IPS-11a (cell line): ENCODE data around the gene PBX1.
"Not testable (repeated sequence)": the region's sequence is repeated elsewhere in the genome, so short reads cannot be mapped to it uniquely, and the experiment has no call there.

ENCODE experiments used
- H3K4me3 ChIP-seq: one replicate; pipeline ENCODE4 v1.5.1; 2013; ENCODE audit warnings: low read depth, low read length, control low read depth

The PBX1 gene

DNA sequence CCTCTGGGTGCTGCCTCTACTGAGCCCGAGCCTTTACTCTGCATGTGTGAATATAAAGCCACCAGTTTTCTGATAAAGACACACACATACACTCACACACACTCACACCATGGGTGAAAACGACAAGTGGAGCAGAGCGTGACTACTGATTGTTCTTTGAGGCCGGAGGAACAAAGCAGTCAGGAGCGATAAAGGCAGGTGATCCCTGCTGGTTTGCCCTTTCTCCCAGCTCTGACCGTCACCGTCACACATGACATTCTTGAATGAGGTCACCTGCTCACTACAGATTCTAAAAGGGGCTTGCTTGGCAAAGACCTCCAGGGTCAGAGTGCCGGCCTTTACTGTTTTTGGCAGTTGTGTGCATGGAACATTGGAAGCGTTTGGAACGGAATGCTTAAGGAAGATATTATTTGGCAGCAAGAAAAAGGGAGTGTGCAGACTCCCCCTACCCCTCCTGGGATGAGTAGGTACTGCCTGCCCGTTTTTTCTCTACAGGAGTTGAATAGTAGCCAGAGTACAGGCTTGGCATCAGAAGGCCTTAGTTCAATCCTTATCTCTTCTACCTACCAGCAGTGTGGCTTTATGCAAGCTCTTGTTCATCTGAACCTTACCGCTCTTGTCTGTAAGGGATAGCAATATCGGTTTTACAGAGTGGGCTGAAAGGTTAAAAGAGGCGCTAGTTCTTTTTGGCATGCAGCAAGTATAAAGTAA is 79.7 kb downstream of the PBX1 start:
- H3K4me3 ChIP-seq = no peak overlapping the region

DNA sequence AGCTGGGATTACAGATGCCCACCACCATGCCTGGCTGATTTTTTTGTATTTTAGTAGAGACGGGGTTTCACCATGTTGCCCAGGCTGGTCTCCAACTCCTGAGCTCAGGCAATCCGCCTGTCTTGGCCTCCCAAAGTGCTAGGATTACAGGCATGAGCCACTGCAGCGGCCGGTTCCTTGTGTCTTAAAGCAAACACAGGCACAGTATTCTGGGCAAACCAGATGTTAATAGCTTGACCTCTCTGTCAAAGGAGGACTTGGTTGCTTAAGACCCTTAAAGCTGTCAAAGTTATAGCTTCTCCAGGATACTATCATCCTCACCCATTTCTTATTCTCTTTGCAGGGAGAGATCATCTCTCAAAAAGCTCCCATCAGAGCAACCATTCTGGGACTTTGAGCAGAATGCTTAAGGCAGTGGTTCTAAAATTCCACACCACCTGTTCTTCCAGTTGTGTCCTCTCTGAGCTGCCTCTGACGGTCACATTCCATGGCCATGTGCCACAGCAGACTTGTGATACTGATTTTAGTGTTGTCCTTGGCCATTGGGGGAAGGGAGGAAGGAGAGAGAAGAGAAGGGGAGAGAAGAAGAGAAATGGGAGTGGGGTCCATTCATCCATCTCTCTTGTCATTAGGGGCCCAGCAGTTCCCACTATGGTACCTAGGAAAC is 81.8 kb downstream of the PBX1 start:
- H3K4me3 ChIP-seq = no peak overlapping the region

DNA sequence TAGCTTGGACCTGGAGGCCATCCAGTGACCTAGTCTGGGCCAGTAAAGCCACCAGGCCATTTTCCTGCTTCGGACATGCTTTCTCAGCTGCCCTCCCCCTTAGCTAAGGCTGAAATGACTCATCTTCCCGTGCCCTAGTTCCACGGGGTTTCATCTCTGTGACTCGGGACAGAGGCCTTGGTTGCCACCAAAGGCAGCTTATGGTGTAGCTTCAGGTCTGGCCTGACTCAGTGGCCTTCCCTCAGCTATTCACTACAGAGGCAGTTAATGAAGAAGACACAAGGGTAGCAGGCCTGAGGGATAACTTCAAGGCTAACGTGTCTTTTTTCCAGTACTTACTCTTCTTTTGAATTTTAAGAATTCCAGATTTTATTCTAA is 82.4 kb downstream of the PBX1 start:
- H3K4me3 ChIP-seq = no peak overlapping the region

DNA sequence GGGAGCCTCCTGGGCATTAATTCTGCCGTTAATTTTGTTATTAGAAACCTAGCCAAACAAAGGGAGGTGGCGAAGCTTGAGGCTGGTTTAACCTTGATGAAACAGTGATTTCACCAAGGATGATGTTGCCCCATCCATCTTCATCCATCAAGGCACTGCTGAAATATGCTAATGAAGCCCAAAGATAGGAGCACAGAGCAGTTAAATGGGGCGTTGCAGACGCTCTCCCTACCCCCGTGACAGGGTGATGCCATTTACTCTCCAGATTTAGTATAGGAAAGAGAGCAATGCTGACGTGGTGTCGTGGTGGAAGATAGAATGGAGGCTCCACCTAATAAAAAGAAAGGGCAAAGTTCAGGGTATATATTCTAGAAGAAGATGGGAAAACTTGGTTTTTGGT is 84.0 kb downstream of the PBX1 start:
- no peak overlapping the region for H3K4me3 ChIP-seq

DNA sequence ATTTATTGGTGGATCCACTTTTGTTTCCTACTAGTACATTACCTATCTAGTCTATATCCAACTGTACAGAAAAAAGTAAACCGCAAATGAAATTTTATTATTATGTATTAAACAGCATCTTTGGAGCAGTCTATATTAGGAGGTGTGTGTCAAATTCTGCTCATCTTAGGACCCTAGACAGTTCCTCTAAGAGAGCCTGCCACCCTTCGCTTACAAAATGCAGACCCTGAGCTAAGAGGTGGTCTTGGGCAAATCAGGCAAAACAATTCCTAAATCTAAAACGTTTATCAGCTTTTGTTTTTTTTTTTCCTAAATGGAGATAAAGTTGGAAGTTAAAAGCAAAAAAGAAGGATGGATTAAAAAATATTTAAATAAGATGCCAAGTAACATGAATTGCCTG is 85.3 kb downstream of the PBX1 start:
- H3K4me3 ChIP-seq = no peak overlapping the region

DNA sequence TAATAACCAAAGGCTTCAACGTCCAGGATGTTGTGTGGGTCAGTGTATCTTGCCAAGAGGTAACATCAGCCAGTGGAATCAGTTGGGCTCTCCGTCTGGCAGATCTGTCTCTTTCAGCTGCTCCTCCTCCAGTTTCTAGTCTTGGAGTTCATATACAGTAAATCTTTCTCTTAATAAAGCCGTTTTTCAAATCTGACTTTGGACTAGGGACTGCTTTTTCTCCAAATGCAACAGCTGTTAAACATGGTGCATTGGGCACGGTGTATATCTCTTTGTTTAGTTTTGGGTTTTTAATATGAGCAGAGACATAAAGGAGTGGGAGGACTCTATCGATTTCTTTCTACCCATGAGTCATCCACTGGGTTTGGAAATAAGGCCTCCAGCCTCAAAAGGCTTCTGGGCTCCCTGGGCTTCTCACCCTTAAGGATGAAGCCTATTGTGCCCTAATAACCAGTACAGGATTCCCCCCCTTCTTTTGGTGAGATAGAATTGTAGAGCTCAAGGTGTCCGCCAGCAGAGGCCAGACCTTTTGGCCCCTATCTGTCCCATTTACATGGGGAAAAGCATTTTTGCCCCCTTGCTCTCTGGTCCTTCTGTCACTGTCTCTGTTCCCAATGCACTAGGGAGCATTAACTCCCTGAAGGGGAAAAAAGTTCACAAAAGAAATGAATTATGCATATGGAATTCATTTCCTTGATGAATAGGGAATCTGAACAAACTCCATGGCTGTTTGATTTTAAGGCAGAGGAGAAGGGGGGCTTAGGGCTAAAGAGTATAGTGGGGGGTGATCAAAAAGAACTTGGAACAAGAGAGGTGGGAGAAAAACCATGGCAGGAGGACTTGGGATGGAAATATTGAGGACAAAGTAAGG is 86.0 kb downstream of the PBX1 start:
- no peak overlapping the region for H3K4me3 ChIP-seq

DNA sequence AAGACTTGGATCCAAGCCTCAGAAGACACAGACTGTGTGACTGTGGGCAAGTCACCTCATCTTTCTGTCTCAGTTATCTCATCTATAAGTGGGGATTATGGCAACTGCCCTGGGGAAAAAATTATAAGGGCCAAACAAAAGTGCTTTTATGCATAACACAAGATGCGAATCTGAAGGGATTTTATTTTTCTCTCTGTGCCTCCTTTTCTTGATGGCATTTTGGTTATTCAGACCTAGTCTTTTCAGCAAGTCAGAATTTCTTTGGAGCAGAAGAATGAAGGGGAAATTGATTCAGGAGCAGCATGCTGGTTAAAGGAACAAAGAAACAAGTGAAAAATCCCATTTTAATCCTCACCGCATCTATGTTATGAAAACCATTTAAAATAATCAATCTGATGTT is 86.9 kb downstream of the PBX1 start:
- no peak overlapping the region for H3K4me3 ChIP-seq

DNA sequence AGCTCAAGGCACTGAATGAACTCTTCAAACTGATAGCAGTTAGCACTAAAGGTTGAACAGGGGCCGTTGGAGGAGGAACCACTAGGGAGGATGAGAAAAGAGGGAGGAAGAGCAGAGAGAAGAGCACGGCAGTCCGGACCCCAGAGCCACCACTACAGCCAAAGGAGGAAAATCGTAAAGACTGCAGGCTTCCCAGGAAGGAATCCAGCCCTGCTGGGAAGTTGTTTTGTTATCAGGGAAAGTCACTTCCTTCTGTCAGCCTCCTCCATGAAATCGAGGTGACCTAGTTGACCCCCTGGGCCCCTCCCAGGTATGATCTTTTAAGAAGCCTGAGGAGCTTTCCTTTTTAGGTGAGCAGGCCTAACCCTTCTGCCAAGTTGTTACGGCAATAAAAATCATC is 88.2 kb downstream of the PBX1 start:
- no peak overlapping the region for H3K4me3 ChIP-seq

DNA sequence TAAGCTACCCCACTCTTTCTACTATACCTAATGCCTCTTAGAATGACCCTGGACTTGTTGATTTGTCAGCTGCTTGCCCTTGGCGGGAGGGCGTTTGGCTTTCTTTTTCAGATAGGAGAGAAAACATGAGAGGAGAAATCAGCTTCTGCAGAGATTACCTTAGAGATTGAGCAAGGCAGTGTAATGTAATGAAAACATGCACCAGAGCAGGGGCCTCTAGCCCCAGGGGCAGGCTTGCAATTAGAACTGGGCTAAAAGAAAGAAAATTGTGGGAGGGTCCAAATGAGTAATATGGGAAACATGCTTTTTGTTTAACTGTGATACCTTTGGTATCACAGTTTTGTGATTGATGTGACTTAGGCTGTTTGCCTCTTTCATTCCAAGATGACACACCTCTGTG is 89.7 kb downstream of the PBX1 start:
- no peak overlapping the region for H3K4me3 ChIP-seq

DNA sequence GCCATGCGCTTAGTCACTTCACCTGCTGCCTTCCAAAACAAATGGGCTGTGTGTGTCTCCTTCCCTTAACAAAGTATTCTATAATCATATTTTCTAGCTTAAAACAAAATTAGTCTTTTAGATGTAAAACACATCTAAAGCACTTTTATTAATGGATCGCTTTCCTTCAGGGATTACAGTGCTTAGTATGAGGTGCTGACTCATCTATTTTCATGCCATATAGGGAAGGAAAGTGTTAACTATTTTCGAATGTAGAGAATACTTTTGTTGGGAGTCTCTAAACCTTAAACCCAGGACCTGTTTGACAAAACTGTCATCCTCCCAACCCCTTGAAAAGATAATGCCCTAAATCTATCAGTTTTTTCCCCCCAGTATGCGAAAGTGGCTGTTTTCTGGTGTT is 90.2 kb downstream of the PBX1 start:
- H3K4me3 ChIP-seq = no peak overlapping the region

DNA sequence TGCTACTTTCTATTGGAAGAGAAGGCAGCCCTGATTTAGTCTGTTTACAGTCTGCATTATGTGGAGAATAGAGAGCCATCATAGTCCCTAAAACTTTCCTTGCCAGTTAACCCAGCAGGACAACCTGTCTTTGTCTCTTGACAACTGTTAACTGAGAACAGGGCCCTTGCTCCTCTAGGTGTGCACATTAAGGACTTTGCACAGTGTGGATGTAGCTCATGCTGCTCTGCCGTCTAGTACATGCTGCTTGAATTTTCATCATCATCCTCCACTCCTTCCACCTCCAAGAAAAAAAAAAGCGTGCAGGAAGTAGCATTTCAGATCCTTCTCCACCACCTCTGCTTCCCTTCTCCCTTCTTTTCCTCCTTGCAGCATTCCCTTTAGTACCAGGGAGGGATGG is 91.5 kb downstream of the PBX1 start:
- H3K4me3 ChIP-seq = no peak overlapping the region

DNA sequence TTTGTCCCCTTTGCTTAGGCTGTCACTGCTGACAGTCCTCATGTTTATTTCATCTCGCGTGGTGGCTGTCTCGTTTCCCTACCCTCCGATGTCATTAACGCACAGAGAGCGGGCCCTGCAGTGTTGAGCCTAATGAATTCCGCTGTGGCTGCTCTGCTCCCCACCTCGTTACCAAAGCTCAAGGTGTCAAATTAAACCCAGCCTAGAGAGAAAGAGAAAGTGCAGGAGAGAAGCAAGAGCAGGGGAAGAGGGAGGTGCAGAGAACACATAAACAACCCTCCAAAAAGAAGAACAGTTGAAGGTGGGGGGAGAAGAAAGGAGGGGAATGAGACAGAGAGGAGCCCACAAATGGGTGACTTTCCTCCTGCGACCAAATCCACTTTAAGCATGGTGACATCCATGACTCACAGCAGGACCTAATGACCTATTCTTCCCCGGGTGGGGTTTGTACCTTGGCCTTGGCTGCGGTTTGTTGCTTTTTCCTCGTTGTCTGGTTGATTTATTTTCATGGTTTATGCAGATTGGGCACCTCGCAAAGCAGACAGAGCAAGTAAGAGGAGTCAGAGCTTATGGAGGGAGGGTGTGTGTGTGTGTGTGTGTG is 92.5 kb downstream of the PBX1 start:
- no peak overlapping the region for H3K4me3 ChIP-seq

DNA sequence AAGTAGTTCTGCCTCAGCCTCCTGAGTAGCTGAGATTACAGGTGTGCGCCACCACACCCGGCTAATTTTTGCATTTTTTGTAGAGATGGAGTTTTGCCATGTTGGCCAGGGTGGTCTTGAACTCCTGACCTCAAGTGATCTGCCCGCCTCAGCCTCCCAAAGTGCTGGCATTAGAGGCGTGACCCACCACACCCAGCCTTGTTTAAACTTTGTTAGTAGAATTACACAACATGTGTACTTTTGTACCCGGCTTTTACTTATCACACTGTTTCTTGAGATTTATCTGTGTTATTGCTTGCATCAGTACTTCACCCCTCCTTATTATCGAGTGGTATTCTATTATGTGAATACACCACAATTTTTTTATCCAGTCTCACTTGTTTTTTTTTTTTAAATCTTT is 94.0 kb downstream of the PBX1 start:
- not testable (repeated sequence) for H3K4me3 ChIP-seq

DNA sequence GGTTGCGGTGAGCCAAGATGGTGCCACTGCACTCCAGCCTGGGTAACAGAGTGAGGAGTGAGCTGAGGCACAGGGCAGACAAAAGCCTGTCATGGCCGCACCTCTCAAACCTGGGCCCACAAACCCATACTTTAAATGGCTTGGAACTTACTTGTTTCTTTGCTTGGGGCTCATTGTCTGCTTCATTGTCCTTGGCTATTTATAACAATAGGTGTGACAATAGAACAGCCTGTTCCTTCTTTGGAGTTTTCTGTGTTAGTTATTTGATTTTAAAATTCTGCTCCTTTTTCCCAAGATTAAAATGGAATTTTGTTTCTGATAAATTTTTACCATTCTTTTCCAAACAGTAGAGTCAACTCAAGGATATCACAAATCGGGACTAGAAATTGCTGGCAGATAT is 94.7 kb downstream of the PBX1 start:
- H3K4me3 ChIP-seq = no peak overlapping the region

DNA sequence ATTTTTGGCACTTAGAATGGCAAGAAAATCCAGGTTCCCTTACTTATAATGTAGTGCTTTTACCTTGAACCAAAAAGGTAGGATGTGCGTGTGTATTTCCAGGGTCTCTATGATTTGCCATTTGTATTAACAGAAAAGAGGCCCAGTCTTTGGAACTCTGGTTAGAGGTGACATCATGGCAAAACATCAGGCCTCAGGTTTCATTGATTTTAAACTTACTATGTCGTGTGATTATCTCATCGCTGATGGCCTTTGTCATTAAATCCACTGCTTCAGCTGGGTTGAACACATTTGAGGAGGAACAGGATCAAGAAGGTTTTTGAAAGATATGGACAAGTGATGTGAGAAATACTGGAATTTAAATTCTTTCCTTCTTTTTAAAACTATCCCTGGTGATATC is 95.2 kb downstream of the PBX1 start:
- no peak overlapping the region for H3K4me3 ChIP-seq

DNA sequence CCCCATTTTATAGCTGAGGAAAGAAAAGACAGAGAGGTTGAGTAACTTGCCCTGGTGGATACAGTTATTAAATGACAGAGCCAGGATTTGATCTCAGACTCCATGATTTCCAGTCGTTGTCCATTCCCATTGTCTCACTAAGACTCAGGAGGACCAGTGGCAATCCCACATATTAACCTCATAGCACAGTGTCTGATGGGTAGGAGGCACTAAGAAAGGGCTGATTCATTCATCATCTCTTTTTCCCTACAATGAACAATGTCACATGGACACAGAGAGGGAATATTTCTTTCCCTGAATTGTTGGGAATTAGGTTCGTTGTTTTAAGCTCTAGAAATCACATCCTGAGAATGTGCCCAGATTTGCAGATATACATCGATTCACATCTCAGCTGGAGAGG is 99.9 kb downstream of the PBX1 start:
- H3K4me3 ChIP-seq = no peak overlapping the region

DNA sequence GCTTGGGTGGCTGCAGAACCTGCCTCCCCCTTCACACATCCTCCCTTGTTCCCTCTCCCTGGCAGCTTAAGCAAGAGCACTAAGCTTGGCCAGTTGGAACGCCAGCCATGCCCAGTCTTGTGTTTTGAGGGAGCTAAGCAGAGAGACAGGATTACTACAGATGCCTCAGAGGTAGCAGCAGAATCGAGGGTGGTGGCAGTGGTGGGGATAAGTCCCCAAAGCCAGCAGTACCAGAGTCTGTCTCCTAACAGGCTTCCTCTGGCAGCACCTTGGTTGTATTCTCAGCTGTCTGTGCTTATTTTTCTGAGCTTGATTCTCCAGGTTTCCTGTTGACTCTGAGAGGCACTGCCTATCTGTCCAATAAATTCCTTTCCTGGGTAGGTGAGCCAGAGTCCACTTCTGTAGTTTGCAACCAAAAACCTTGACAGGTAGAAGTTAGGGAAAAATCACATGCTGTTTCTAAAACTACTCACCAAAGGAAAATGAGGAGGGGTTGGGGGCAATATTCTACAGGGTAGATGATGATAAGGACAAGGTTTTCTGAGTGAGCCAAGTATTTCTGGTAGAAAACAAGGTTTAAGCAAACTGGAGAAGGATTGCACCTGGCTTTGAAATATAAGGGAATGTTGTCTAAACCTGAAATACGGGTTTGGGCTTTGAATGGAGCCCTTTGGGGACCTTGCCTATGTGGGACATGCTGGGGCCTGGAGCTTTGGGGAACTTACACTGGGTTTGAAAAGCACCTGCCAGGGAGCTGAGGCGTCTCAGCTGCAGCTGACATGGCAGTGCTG is 100.8 kb downstream of the PBX1 start:
- no peak overlapping the region for H3K4me3 ChIP-seq

DNA sequence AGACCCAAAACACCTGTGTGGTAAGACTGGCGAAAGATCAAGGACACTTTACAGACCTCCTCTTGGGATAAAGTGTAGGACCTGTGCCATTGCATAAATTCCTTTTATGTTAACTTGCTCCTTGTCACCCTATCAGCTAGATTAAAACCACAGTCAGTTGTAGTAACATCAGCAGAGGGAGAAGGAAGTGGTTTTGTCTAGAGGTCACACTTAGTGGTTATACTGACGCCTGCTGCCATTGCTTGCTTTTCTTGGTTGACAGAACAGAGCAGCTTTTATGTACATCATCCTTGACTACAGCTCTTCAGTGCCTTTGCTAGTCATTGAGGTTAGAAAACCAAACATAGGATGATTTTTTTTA is 101.4 kb downstream of the PBX1 start:
- H3K4me3 ChIP-seq = no peak overlapping the region

DNA sequence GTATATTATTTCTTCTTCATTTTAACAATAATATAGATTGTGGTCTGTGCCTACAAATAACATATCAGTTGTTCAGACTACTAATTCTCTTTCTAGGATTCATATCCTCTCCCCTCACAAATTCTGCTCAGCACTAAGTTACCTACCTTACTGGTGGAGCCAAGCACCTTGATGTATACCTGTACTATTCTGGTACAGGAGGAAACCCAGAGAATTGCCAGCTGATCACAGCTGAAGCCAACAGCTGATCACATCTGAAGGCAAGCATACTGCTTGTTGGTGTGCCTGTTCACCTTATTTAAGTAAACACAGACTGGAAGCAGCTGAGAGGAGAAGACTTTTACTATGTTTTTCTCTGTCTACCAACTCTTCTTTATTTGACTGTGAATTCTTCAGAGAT is 101.8 kb downstream of the PBX1 start:
- no peak overlapping the region for H3K4me3 ChIP-seq

DNA sequence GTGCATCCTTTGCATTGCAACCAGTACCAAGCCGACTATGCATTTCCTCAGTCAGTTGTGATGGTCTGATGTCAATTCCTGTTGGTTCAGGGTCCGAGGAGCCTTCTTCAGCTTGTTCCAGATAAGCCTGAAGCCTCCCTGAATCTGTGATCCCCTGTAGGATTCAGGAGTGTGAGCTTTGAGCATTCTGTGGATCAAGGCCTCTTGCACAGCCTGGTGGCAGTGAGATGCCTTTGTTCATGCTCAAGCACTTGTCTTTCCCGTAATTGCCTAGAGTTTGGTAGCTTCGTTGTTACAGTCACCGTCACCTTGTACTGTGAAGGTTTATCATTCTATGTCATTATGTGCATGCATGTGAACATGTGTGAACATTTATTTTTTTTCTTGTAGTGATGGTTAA is 103.5 kb downstream of the PBX1 start:
- no peak overlapping the region for H3K4me3 ChIP-seq

DNA sequence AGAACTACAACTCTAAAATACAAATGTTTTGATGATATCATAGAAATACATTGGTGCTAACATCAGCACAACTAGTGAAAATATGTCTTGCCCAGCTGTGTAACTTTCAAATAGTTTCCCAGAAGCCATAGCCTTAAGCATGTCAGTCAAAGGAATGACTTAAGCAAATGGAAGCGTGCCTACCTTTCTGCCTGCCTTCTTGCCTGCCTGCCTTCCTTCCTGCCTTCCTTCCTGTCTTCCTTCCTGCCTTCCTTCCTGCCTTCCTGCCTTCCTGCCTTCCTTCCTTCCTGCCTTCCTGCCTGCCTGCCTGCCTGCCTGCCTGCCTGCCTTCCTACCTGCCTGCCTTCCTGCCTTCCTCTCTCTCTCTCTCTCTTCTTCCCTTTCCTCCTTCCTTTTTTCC is 104.0 kb downstream of the PBX1 start:
- no peak overlapping the region for H3K4me3 ChIP-seq
